ENCODE data around the gene NAE1.
A peak's percentile ranks its signal among the peaks of the same experiment; 100 is the strongest.

DNA sequence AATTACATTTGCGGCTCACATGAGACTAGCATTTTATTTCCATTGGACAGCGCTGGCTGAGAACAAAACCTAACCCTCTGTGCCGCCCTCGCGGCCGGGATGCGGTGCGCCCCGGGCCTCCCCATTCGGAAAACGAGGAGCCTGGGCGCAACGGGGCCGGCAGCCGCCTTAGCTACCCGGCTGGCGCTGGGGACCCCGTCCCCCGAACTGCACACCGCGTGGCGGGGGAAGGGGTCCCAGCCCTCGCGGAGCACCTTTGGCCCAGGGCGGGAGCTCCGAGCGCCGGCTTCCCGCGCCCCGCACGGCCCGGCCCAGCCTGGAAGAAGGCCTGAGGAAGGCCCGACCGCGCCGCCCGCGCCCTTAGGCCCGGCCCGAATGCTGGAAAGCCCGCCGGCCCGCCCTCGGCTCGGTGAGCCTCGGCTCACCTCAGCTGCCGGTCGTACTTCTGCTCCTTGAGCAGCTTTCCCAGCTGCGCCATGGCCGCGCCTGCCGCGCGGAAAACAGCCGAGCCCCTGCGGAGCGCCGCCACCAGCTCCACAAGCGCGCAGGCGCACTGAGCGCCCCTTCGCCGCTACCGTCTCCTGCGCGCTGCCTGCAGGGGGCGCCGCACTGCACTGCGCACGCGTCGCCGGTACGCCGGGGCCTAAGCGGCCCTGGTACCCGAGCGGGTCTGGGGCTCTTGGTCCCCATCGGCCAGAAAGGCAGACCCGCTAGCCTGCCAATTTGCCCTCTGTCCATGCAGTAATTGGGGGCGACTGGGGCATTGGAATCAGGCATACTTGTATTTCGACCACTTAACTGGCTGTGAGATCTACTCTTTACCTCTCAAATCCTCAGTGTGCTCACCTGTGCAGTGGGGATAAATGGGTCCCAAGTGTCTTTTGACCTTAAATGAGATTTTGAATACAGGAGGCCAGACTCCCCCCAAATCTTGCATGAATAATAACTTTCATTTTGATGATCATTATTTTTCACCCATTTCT is at the start of gene NAE1:
- TF ChIP-seq, protein P1, sequence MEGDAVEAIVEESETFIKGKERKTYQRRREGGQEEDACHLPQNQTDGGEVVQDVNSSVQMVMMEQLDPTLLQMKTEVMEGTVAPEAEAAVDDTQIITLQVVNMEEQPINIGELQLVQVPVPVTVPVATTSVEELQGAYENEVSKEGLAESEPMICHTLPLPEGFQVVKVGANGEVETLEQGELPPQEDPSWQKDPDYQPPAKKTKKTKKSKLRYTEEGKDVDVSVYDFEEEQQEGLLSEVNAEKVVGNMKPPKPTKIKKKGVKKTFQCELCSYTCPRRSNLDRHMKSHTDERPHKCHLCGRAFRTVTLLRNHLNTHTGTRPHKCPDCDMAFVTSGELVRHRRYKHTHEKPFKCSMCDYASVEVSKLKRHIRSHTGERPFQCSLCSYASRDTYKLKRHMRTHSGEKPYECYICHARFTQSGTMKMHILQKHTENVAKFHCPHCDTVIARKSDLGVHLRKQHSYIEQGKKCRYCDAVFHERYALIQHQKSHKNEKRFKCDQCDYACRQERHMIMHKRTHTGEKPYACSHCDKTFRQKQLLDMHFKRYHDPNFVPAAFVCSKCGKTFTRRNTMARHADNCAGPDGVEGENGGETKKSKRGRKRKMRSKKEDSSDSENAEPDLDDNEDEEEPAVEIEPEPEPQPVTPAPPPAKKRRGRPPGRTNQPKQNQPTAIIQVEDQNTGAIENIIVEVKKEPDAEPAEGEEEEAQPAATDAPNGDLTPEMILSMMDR (IDR thresholded peaks at IDR 0.05; ENCODE audit: borderline replicate concordance, extremely low read depth, low read length, poor library complexity, severe bottlenecking): peak; percentile 98
- no peak for TF ChIP-seq EZH2 (IDR thresholded peaks at IDR 0.05; ENCODE audit: borderline replicate concordance, low read depth, low read length, severe bottlenecking)
